ENCODE measurements around the gene LRP1B.
A peak's percentile ranks its signal among the peaks of the same experiment; 100 is the strongest.

Gene LRP1B

DNA sequence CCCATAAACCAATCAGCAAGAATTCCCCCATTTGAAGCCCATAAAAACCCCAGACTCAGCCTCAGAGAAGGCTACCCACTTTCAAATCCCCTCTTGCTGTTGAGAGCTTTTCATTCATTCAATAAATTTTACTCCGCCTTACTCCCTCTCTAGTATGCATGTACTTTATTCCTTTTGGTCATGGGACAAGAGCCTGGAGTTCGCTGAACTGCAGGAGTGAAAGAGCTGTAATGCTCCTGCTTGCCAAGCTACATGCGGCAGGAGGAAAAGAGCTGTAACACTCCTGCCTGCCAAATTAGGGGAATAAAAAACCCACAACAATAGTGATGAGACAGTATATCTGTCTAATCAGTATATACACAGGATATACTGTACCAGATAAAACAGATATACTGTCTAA is 1261.7 kb downstream of the LRP1B start:
- H3K4me3 ChIP-seq (ENCODE audit: low read depth, low read length), result no peak overlapping the region
- TF ChIP-seq, protein P1, sequence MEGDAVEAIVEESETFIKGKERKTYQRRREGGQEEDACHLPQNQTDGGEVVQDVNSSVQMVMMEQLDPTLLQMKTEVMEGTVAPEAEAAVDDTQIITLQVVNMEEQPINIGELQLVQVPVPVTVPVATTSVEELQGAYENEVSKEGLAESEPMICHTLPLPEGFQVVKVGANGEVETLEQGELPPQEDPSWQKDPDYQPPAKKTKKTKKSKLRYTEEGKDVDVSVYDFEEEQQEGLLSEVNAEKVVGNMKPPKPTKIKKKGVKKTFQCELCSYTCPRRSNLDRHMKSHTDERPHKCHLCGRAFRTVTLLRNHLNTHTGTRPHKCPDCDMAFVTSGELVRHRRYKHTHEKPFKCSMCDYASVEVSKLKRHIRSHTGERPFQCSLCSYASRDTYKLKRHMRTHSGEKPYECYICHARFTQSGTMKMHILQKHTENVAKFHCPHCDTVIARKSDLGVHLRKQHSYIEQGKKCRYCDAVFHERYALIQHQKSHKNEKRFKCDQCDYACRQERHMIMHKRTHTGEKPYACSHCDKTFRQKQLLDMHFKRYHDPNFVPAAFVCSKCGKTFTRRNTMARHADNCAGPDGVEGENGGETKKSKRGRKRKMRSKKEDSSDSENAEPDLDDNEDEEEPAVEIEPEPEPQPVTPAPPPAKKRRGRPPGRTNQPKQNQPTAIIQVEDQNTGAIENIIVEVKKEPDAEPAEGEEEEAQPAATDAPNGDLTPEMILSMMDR (IDR thresholded peaks at IDR 0.05; ENCODE audit: insufficient read depth, low read depth, low read length, missing control alignments), result no peak
- no peak for DNase-seq (ENCODE audit: low read depth)

DNA sequence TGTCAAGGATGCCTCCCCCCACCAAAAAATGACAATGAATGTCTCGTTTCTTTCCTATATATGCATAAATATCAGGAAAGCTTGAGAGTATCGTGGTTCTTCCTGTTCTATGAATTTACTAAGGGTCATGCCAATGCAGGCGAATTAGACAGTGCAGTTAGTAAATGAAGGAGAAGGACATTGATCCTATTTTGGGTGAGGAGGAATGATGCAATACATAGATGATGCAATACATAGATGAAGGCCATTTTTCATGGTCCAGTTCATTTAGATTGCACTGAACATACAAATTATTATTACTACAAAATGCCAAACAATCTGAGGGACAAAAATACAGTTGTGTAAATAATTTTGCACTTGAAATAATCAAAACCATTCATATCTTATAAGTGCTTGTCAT is 1265.0 kb downstream of the LRP1B start:
- DNase-seq (ENCODE audit: low read depth), result no peak
- TF ChIP-seq, protein P1 (IDR thresholded peaks at IDR 0.05; ENCODE audit: insufficient read depth, low read depth, low read length, missing control alignments), result no peak
- H3K4me3 ChIP-seq (ENCODE audit: low read depth, low read length), result no peak overlapping the region

DNA sequence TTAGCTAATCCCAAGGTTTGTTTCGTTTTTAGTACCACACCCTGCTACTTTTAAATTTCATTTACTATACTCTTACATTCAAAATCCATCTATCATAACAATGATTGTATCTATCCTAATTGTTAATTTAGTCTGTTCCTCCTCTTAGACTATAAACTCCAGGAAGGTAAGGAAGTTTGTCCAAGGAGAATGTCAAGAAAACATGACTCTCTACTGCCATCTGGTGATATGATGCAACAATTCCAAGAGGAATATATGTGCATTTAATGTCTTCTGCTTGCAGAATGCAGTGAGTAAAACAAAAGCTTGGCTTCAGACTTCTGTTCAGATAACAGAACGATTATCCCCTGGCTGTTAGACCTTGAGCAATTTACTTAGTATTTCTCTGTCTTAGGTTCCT is 1267.1 kb downstream of the LRP1B start:
- DNase-seq (ENCODE audit: low read depth), result peak; percentile 49
- TF ChIP-seq, protein P1 (IDR thresholded peaks at IDR 0.05; ENCODE audit: insufficient read depth, low read depth, low read length, missing control alignments), result peak; percentile 52
- H3K4me3 ChIP-seq (ENCODE audit: low read depth, low read length), result no peak overlapping the region

DNA sequence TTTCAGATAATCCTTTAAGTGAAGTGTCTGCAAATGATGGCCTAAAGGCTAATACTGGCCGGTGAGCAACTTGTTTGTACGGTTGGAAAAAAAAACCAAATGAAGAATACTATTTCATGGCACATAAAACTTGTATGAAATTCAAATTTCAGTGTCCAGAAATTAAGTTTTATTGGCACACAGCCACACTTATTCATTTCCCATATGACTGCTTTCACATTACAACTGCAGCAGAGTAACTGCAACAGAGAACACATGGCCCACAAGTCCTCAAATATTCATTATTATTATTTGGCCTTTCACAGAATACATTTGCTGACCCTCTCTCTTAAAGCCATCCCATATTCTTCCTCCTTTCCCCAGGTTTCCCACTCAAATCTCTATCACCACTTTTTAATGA is 1268.6 kb downstream of the LRP1B start:
- TF ChIP-seq, protein P1 (IDR thresholded peaks at IDR 0.05; ENCODE audit: insufficient read depth, low read depth, low read length, missing control alignments), result no peak
- H3K4me3 ChIP-seq (ENCODE audit: low read depth, low read length), result no peak overlapping the region
- DNase-seq (ENCODE audit: low read depth), result no peak

DNA sequence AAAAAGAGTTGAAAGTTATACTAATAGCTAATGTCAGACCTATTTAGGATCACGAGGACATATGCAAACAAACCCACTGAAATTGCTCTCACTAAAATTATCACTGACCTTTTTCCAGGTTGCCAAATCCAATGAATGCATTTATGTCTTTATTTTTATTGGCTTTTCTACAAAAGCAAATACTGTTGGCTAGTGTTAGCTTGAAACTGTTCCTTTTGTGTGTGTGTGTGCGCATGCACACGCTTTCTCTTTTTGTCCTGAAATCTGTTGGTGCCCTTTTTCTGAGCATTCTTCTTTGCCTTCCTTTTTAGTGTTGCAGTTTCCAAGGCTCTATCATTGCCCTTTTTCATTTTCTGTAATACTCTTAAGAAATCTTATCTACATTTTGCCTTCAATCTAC is 1269.2 kb downstream of the LRP1B start:
- no peak overlapping the region for H3K4me3 ChIP-seq (ENCODE audit: low read depth, low read length)
- TF ChIP-seq, protein P1 (IDR thresholded peaks at IDR 0.05; ENCODE audit: insufficient read depth, low read depth, low read length, missing control alignments), result no peak
- DNase-seq (ENCODE audit: low read depth), result no peak

DNA sequence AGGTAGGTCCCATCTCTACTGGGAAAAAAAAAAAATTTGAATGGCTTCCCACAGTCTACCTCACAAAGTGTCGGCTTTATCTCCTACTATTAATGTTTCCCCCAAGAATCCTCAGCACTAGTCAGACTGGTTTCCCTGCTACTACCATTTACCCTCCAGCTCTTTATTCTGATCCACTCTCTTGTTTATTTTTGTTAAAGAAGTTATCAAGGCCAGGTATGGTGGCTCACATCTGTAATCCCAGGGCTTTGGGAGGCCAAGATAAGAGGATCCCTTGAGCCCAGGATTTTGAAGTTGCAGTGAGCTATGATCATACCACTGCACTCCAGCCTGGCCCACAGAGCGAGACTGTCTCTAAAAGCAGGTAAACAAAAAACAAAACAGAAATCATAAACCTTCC is 1275.3 kb downstream of the LRP1B start:
- no peak for DNase-seq (ENCODE audit: low read depth)
- TF ChIP-seq, protein P1 (IDR thresholded peaks at IDR 0.05; ENCODE audit: insufficient read depth, low read depth, low read length, missing control alignments), result no peak
- no peak overlapping the region for H3K4me3 ChIP-seq (ENCODE audit: low read depth, low read length)

DNA sequence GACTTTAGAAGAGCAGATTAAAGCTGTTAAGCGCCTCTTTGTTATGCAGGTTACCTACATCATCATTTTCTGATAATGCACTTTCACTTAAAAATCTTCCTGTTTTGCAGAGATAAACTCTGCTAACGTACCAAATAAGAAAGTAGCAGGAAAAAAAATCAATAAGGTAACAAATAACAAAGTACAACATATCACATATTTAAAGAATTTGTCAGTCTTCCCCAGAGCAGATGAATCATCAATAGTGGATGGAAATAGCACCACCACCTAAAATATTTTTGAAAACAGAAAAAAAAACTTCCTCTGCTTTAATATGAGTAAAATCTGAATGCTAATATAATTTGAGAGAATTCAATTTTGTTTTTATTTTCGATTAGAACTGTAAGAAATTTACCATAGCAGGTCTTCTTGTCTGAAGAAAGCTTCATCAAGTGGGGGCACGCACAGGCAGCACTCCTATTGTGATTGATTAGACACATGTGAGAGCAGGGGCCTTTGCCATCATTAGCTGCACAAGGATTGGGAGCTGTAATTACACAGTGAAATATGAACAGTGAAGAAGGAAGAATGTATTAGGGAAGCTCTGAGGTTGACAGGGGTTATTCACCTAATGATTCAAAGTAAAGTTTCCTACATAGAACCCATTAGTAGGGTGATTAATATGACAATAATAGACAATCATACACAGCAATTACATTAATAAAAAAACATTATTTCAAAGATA is 1279.4 kb downstream of the LRP1B start:
- no peak for DNase-seq (ENCODE audit: low read depth)
- TF ChIP-seq, protein P1 (IDR thresholded peaks at IDR 0.05; ENCODE audit: insufficient read depth, low read depth, low read length, missing control alignments), result no peak
- H3K4me3 ChIP-seq (ENCODE audit: low read depth, low read length), result no peak overlapping the region
